WTC11 (cell line): ENCODE results near the gene ITPKA. TPM values are rescaled to one million over a fixed set of nuclear protein-coding genes. Genes with fewer than 3 reads are reported as not detected.

Experiments used
- ATAC-seq: fragments of 200-7000 bp; cut with Tn5 transposase; 2 replicates; pipeline ENCODE4 v1.10.0; 2021; ENCODE audit warnings: mild to moderate bottlenecking, moderate library complexity
- CTCF ChIA-PET: fragments of 300-600 bp; sonication (Branson Sonifier 250); formaldehyde crosslinking; loops from one replicate; lab custom pipeline; 2021; ENCODE audit warnings: antibody characterized with exemption; lab: Charles Lee
- POLR2A ChIA-PET: fragments of 350-600 bp; sonication (Branson Sonifier 250); formaldehyde crosslinking; loops from one replicate; lab custom pipeline; 2021; ENCODE audit warnings: antibody characterized with exemption; lab: Charles Lee
- DNase-seq: peaks from one replicate; pipeline ENCODE4 v3.0.0; 2021; ENCODE audit warnings: low spot score
- H3K27ac Mint-ChIP-seq: 2 replicates; pipeline ENCODE4 v1.8.0; 2021; ENCODE audit warnings: mixed read lengths
- H3K27me3 Mint-ChIP-seq: 2 replicates; pipeline ENCODE4 v1.8.0; 2021; ENCODE audit warnings: low read depth, mild to moderate bottlenecking, moderate library complexity, mixed read lengths
- H3K36me3 Mint-ChIP-seq: 2 replicates; pipeline ENCODE4 v1.8.0; 2021; ENCODE audit warnings: mixed read lengths
- H3K4me1 Mint-ChIP-seq: 2 replicates; pipeline ENCODE4 v1.8.0; 2022; ENCODE audit warnings: mixed read lengths
- H3K4me3 Mint-ChIP-seq: 2 replicates; pipeline ENCODE4 v1.8.0; 2021; ENCODE audit warnings: mild to moderate bottlenecking, moderate library complexity, mixed read lengths
- H3K9me3 Mint-ChIP-seq: 2 replicates; pipeline ENCODE4 v1.8.0; 2021; ENCODE audit warnings: mixed read lengths
- ATF1 ChIP-seq: sonication (generic); formaldehyde crosslinking; IDR thresholded peaks from 2 replicates; pipeline ENCODE4 v1.8.1; 2023; ENCODE audit warnings: mild to moderate bottlenecking, moderate library complexity, missing genetic modification reagents
- CBFB ChIP-seq: sonication (generic); formaldehyde crosslinking; IDR thresholded peaks from 2 replicates; pipeline ENCODE4 v1.8.1; 2022; ENCODE audit warnings: mild to moderate bottlenecking, low read depth, missing genetic modification reagents
- CREM ChIP-seq: sonication (generic); formaldehyde crosslinking; IDR thresholded peaks from 2 replicates; pipeline ENCODE4 v1.8.1; 2022; ENCODE audit warnings: mild to moderate bottlenecking, missing genetic modification reagents, moderate library complexity
- ELF4 ChIP-seq: sonication (generic); formaldehyde crosslinking; IDR thresholded peaks from 2 replicates; pipeline ENCODE4 v1.8.1; 2022; ENCODE audit warnings: low read depth, mild to moderate bottlenecking, moderate library complexity, missing genetic modification reagents
- EMX1 ChIP-seq: fragments of 250-450 bp; sonication (Bioruptor Pico); IDR thresholded peaks from 2 replicates; pipeline ENCODE4 v1.8.0; 2021; ENCODE audit warnings: mild to moderate bottlenecking
- ESRRA ChIP-seq: sonication (generic); formaldehyde crosslinking; IDR thresholded peaks from 2 replicates; pipeline ENCODE4 v1.8.1; 2022; ENCODE audit warnings: mild to moderate bottlenecking, missing genetic modification reagents, borderline replicate concordance
- FOXK1 ChIP-seq: sonication (generic); formaldehyde crosslinking; IDR thresholded peaks from 2 replicates; pipeline ENCODE4 v1.8.0; 2022; ENCODE audit warnings: mild to moderate bottlenecking, moderate library complexity, missing genetic modification reagents
- GTF2I ChIP-seq: fragments of 250-450 bp; sonication (Bioruptor Pico); conservative IDR thresholded peaks from 2 replicates; pipeline ENCODE4 v1.4.0; 2021; ENCODE audit warnings: mild to moderate bottlenecking
- KAT7 ChIP-seq: sonication (generic); formaldehyde crosslinking; IDR thresholded peaks from 2 replicates; pipeline ENCODE4 v1.8.1; 2023; ENCODE audit warnings: missing genetic modification reagents, mild to moderate bottlenecking, borderline replicate concordance
- MXD4 ChIP-seq: fragments of 250-450 bp; sonication (Bioruptor Pico); IDR thresholded peaks from 2 replicates; pipeline ENCODE4 v1.8.0; 2021; ENCODE audit warnings: mild to moderate bottlenecking, moderate library complexity, borderline replicate concordance
- MYBL2 ChIP-seq: sonication (generic); formaldehyde crosslinking; IDR thresholded peaks from 2 replicates; pipeline ENCODE4 v1.8.1; 2023; ENCODE audit warnings: mild to moderate bottlenecking, moderate library complexity, missing genetic modification reagents
- NFATC4 ChIP-seq: fragments of 250-450 bp; sonication (Bioruptor Pico); IDR thresholded peaks from 2 replicates; pipeline ENCODE4 v1.9.0; 2021; ENCODE audit warnings: mild to moderate bottlenecking
- NFYB ChIP-seq: sonication (generic); formaldehyde crosslinking; conservative IDR thresholded peaks from 2 replicates; pipeline ENCODE4 v1.8.0; 2022; ENCODE audit warnings: low read depth, missing genetic modification reagents
- TEAD1 ChIP-seq: sonication (generic); formaldehyde crosslinking; IDR thresholded peaks from 2 replicates; pipeline ENCODE4 v1.8.0; 2022; ENCODE audit warnings: mild to moderate bottlenecking, missing genetic modification reagents
- ZNF138 ChIP-seq: sonication (generic); formaldehyde crosslinking; conservative IDR thresholded peaks from 2 replicates; pipeline ENCODE4 v1.8.1; 2022; ENCODE audit warnings: mild to moderate bottlenecking, moderate library complexity, missing genetic modification reagents
- ZNF263 ChIP-seq: sonication (generic); formaldehyde crosslinking; IDR thresholded peaks from 2 replicates; pipeline ENCODE4 v1.8.1; 2022; ENCODE audit warnings: low read depth, mild to moderate bottlenecking, moderate library complexity, missing genetic modification reagents
- ZNF396 ChIP-seq: fragments of 250-450 bp; sonication (Bioruptor Pico); IDR thresholded peaks from 2 replicates; pipeline ENCODE4 v1.8.0; 2021; ENCODE audit warnings: mild to moderate bottlenecking, moderate library complexity, borderline replicate concordance
- total RNA-seq: library from RNA; stranded (reverse); gene quantifications from 3 replicates; pipeline ENCODE4 v1.2.3, GENCODE V29; 2021
- TF ChIP-seq, protein P1 (sequence below): sonication (generic); formaldehyde crosslinking; IDR thresholded peaks from 2 replicates; pipeline ENCODE4 v1.8.0; 2023; ENCODE audit warnings: mild to moderate bottlenecking, missing genetic modification reagents
- TF ChIP-seq, protein P2 (sequence below): sonication (generic); formaldehyde crosslinking; IDR thresholded peaks from 2 replicates; pipeline ENCODE4 v1.8.1; 2023; ENCODE audit warnings: mild to moderate bottlenecking, missing genetic modification reagents
- TF ChIP-seq, protein P3 (sequence below): sonication (generic); formaldehyde crosslinking; IDR thresholded peaks from 2 replicates; pipeline ENCODE4 v1.8.0; 2022; ENCODE audit warnings: mild to moderate bottlenecking, missing genetic modification reagents
- TF ChIP-seq, protein P4 (sequence below): fragments of 250-450 bp; sonication (Bioruptor Pico); IDR thresholded peaks from 2 replicates; pipeline ENCODE4 v1.9.0; 2021; ENCODE audit warnings: mild to moderate bottlenecking
- TF ChIP-seq, protein P5 (sequence below): fragments of 250-450 bp; sonication (Bioruptor Pico); IDR thresholded peaks from 2 replicates; pipeline ENCODE4 v1.9.0; 2021; ENCODE audit warnings: mild to moderate bottlenecking
- TF ChIP-seq, protein P6 (sequence below): sonication (generic); formaldehyde crosslinking; IDR thresholded peaks from 2 replicates; pipeline ENCODE4 v1.8.0; 2022; ENCODE audit warnings: mild to moderate bottlenecking, missing genetic modification reagents
- TF ChIP-seq, protein P7 (sequence below): sonication (generic); formaldehyde crosslinking; IDR thresholded peaks from 2 replicates; pipeline ENCODE4 v1.8.0; 2022; ENCODE audit warnings: mild to moderate bottlenecking, missing genetic modification reagents
- TF ChIP-seq, protein P8 (sequence below): sonication (generic); formaldehyde crosslinking; IDR thresholded peaks from 2 replicates; pipeline ENCODE4 v1.8.1; 2022; ENCODE audit warnings: mild to moderate bottlenecking, moderate library complexity, missing genetic modification reagents

Gene ITPKA
- total RNA-seq, 1 experiment from 2014 or later = 1.2 TPM

DNA sequence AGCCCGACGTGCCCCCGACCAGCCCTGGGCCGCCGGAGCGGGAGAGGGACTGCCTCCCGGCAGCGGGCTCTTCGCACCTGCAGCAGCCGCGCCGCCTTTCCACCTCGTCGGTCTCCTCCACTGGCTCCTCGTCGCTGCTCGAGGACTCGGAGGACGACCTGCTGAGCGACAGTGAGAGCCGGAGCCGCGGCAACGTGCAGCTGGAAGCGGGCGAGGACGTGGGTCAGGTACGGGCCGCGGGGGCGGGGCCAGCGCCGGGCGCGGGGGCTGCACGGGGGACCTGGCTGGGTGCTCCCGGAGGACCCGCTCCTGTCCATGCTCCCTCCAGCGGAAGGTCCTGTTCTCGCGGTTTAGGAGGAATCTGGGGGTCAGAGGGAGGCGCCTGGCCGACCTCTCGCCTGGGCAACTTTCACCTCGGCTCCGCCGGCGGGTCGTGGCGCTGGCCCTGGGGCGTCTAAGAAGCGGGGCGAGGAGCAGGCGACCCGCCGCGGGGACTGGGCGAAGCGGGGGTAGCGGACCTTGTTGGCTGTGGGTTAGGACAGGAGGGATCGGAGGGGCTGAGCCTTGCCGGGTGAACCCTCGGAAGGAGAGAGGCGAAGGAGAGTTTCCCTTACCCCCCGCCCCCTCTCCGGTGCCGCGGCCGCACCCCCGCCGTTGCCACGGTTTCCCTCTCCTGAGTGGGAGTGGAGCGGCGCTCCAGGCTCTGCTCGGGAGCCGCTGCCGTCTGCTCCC, 682 bp downstream of the ITPKA start:
- H3K36me3 Mint-ChIP-seq = no peaks in the 10 kb centered on the region
- peaks cover 89% of the 10 kb centered on the region for H3K27me3 Mint-ChIP-seq
- no peaks in the 10 kb centered on the region for H3K9me3 Mint-ChIP-seq
- H3K27ac Mint-ChIP-seq = no peak overlapping the region
- ATAC-seq (peak; percentile 6), DNase-seq (peak; percentile 67)
- peaks cover 14% of the 10 kb centered on the region for H3K4me1 Mint-ChIP-seq
- CTCF ChIA-PET = interaction anchor here (1.8 to 5.1 kb wide), 4 partner anchors 9 to 29 kb away, joined by 6 to 38 read pairs (median 10); no protein-coding TSS in a partner anchor
- H3K4me3 Mint-ChIP-seq = peak overlapping the region; percentile 54
- POLR2A ChIA-PET = no interaction called here
- TF ChIP-seq ZNF396 (no peak), MXD4 (no peak), ZNF263 (peak; percentile 95), NFATC4 (CRISPR knock-in tag) (no peak), ELF4 (CRISPR knock-in tag) (0 out of 2 replicates have a peak, but pooled peaks have one; percentile 78), KAT7 (CRISPR knock-in tag) (no peak), GTF2I (CRISPR knock-in tag) (no peak), ESRRA (CRISPR knock-in tag) (peak; percentile 77; the same call in 1 of the 2 replicates), MYBL2 (peak; percentile 75), ZNF138 (CRISPR knock-in tag) (no peak), EMX1 (CRISPR knock-in tag) (no peak), NFYB (CRISPR knock-in tag) (peak; percentile 37), TEAD1 (CRISPR knock-in tag) (peak; percentile 87), ATF1 (0 out of 2 replicates have a peak, but pooled peaks have one; percentile 65), CREM (CRISPR knock-in tag) (no peak), FOXK1 (CRISPR knock-in tag) (peak; percentile 70; the same call in 1 of the 2 replicates), CBFB (CRISPR knock-in tag) (no peak)
- TF ChIP-seq, protein P1, sequence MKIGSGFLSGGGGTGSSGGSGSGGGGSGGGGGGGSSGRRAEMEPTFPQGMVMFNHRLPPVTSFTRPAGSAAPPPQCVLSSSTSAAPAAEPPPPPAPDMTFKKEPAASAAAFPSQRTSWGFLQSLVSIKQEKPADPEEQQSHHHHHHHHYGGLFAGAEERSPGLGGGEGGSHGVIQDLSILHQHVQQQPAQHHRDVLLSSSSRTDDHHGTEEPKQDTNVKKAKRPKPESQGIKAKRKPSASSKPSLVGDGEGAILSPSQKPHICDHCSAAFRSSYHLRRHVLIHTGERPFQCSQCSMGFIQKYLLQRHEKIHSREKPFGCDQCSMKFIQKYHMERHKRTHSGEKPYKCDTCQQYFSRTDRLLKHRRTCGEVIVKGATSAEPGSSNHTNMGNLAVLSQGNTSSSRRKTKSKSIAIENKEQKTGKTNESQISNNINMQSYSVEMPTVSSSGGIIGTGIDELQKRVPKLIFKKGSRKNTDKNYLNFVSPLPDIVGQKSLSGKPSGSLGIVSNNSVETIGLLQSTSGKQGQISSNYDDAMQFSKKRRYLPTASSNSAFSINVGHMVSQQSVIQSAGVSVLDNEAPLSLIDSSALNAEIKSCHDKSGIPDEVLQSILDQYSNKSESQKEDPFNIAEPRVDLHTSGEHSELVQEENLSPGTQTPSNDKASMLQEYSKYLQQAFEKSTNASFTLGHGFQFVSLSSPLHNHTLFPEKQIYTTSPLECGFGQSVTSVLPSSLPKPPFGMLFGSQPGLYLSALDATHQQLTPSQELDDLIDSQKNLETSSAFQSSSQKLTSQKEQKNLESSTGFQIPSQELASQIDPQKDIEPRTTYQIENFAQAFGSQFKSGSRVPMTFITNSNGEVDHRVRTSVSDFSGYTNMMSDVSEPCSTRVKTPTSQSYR = peak; percentile 79; the same call in 1 of the 2 replicates
- TF ChIP-seq, protein P2, sequence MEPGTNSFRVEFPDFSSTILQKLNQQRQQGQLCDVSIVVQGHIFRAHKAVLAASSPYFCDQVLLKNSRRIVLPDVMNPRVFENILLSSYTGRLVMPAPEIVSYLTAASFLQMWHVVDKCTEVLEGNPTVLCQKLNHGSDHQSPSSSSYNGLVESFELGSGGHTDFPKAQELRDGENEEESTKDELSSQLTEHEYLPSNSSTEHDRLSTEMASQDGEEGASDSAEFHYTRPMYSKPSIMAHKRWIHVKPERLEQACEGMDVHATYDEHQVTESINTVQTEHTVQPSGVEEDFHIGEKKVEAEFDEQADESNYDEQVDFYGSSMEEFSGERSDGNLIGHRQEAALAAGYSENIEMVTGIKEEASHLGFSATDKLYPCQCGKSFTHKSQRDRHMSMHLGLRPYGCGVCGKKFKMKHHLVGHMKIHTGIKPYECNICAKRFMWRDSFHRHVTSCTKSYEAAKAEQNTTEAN (CRISPR knock-in tag) = peak; percentile 88; the same call in 1 of the 2 replicates
- TF ChIP-seq, protein P3, sequence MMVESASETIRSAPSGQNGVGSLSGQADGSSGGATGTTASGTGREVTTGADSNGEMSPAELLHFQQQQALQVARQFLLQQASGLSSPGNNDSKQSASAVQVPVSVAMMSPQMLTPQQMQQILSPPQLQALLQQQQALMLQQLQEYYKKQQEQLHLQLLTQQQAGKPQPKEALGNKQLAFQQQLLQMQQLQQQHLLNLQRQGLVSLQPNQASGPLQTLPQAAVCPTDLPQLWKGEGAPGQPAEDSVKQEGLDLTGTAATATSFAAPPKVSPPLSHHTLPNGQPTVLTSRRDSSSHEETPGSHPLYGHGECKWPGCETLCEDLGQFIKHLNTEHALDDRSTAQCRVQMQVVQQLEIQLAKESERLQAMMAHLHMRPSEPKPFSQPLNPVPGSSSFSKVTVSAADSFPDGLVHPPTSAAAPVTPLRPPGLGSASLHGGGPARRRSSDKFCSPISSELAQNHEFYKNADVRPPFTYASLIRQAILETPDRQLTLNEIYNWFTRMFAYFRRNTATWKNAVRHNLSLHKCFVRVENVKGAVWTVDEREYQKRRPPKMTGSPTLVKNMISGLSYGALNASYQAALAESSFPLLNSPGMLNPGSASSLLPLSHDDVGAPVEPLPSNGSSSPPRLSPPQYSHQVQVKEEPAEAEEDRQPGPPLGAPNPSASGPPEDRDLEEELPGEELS (CRISPR knock-in tag) = peak; percentile 94
- TF ChIP-seq, protein P4, sequence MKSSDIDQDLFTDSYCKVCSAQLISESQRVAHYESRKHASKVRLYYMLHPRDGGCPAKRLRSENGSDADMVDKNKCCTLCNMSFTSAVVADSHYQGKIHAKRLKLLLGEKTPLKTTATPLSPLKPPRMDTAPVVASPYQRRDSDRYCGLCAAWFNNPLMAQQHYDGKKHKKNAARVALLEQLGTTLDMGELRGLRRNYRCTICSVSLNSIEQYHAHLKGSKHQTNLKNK (CRISPR knock-in tag) = no peak
- TF ChIP-seq, protein P5, sequence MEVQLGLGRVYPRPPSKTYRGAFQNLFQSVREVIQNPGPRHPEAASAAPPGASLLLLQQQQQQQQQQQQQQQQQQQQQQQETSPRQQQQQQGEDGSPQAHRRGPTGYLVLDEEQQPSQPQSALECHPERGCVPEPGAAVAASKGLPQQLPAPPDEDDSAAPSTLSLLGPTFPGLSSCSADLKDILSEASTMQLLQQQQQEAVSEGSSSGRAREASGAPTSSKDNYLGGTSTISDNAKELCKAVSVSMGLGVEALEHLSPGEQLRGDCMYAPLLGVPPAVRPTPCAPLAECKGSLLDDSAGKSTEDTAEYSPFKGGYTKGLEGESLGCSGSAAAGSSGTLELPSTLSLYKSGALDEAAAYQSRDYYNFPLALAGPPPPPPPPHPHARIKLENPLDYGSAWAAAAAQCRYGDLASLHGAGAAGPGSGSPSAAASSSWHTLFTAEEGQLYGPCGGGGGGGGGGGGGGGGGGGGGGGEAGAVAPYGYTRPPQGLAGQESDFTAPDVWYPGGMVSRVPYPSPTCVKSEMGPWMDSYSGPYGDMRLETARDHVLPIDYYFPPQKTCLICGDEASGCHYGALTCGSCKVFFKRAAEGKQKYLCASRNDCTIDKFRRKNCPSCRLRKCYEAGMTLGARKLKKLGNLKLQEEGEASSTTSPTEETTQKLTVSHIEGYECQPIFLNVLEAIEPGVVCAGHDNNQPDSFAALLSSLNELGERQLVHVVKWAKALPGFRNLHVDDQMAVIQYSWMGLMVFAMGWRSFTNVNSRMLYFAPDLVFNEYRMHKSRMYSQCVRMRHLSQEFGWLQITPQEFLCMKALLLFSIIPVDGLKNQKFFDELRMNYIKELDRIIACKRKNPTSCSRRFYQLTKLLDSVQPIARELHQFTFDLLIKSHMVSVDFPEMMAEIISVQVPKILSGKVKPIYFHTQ (CRISPR knock-in tag) = no peak
- TF ChIP-seq, protein P6, sequence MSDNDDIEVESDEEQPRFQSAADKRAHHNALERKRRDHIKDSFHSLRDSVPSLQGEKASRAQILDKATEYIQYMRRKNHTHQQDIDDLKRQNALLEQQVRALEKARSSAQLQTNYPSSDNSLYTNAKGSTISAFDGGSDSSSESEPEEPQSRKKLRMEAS (CRISPR knock-in tag) = peak; percentile 91
- TF ChIP-seq, protein P7, sequence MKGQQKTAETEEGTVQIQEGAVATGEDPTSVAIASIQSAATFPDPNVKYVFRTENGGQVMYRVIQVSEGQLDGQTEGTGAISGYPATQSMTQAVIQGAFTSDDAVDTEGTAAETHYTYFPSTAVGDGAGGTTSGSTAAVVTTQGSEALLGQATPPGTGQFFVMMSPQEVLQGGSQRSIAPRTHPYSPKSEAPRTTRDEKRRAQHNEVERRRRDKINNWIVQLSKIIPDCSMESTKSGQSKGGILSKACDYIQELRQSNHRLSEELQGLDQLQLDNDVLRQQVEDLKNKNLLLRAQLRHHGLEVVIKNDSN (CRISPR knock-in tag) = peak; percentile 67
- TF ChIP-seq, protein P8, sequence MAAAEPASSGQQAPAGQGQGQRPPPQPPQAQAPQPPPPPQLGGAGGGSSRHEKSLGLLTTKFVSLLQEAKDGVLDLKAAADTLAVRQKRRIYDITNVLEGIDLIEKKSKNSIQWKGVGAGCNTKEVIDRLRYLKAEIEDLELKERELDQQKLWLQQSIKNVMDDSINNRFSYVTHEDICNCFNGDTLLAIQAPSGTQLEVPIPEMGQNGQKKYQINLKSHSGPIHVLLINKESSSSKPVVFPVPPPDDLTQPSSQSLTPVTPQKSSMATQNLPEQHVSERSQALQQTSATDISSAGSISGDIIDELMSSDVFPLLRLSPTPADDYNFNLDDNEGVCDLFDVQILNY = 0 out of 2 replicates have a peak, but pooled peaks have one; percentile 65
